ENCODE results near the gene FRMD4A.

DNA sequence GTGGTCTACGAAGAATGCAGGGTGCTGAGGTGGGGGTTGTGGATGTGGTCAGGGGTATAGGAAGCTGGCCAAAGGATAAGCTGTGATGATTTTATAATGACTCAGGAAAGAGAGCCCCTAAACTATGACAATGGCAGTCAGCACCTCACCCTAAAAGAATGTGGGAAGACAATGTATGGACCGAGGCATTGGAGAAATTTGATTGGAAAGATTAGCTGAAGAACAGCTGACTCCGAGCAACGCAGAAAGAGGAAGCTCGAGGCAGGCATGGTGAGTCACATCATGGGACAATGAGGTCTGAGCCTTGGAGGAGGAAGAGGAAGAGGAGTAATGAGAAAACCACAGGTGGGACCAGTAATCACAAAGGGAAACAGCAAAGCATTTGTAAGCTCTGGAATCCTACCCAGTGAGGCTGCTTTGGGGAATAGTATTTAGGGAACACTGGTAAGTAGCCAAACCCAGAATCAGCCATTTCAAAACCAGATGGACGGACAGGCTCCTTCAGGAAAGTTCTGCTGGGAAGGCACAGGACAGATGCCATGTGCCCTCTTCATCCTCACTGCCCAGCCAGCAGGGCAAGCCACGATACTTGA, 448.5 kb downstream of the FRMD4A start:
- TF ChIP-seq, protein P1, sequence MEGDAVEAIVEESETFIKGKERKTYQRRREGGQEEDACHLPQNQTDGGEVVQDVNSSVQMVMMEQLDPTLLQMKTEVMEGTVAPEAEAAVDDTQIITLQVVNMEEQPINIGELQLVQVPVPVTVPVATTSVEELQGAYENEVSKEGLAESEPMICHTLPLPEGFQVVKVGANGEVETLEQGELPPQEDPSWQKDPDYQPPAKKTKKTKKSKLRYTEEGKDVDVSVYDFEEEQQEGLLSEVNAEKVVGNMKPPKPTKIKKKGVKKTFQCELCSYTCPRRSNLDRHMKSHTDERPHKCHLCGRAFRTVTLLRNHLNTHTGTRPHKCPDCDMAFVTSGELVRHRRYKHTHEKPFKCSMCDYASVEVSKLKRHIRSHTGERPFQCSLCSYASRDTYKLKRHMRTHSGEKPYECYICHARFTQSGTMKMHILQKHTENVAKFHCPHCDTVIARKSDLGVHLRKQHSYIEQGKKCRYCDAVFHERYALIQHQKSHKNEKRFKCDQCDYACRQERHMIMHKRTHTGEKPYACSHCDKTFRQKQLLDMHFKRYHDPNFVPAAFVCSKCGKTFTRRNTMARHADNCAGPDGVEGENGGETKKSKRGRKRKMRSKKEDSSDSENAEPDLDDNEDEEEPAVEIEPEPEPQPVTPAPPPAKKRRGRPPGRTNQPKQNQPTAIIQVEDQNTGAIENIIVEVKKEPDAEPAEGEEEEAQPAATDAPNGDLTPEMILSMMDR (IDR thresholded peaks at IDR 0.05; ENCODE audit: insufficient read depth, low read length), result no peak
- TF ChIP-seq, protein P2, sequence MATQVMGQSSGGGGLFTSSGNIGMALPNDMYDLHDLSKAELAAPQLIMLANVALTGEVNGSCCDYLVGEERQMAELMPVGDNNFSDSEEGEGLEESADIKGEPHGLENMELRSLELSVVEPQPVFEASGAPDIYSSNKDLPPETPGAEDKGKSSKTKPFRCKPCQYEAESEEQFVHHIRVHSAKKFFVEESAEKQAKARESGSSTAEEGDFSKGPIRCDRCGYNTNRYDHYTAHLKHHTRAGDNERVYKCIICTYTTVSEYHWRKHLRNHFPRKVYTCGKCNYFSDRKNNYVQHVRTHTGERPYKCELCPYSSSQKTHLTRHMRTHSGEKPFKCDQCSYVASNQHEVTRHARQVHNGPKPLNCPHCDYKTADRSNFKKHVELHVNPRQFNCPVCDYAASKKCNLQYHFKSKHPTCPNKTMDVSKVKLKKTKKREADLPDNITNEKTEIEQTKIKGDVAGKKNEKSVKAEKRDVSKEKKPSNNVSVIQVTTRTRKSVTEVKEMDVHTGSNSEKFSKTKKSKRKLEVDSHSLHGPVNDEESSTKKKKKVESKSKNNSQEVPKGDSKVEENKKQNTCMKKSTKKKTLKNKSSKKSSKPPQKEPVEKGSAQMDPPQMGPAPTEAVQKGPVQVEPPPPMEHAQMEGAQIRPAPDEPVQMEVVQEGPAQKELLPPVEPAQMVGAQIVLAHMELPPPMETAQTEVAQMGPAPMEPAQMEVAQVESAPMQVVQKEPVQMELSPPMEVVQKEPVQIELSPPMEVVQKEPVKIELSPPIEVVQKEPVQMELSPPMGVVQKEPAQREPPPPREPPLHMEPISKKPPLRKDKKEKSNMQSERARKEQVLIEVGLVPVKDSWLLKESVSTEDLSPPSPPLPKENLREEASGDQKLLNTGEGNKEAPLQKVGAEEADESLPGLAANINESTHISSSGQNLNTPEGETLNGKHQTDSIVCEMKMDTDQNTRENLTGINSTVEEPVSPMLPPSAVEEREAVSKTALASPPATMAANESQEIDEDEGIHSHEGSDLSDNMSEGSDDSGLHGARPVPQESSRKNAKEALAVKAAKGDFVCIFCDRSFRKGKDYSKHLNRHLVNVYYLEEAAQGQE (IDR thresholded peaks at IDR 0.05; ENCODE audit: insufficient replicate concordance, low read depth), result no peak
- no peak for TF ChIP-seq POLR2AphosphoS5 (IDR thresholded peaks at IDR 0.05; ENCODE audit: low read depth)

All from HL-60 (cell line).